DOHH2 (cell line): ENCODE measurements around the gene GPR45.

Experiments used
- EZH2phosphoT487 ChIP-seq: fragments of 200-600 bp; sonication (generic); IDR thresholded peaks from 2 replicates; pipeline ENCODE4 v1.6.1; 2017; ENCODE audit warnings: borderline replicate concordance, mild to moderate bottlenecking, antibody characterized with exemption, low read length, moderate library complexity, mixed read lengths
- TF ChIP-seq, protein P1 (sequence below): fragments of 200-600 bp; sonication (generic); IDR thresholded peaks from one replicate; pipeline ENCODE4 v1.5.1; 2014; ENCODE audit warnings: antibody characterized with exemption, mild to moderate bottlenecking, low read depth, low read length; ENCODE audit not compliant: poor library complexity, severe bottlenecking

DNA sequence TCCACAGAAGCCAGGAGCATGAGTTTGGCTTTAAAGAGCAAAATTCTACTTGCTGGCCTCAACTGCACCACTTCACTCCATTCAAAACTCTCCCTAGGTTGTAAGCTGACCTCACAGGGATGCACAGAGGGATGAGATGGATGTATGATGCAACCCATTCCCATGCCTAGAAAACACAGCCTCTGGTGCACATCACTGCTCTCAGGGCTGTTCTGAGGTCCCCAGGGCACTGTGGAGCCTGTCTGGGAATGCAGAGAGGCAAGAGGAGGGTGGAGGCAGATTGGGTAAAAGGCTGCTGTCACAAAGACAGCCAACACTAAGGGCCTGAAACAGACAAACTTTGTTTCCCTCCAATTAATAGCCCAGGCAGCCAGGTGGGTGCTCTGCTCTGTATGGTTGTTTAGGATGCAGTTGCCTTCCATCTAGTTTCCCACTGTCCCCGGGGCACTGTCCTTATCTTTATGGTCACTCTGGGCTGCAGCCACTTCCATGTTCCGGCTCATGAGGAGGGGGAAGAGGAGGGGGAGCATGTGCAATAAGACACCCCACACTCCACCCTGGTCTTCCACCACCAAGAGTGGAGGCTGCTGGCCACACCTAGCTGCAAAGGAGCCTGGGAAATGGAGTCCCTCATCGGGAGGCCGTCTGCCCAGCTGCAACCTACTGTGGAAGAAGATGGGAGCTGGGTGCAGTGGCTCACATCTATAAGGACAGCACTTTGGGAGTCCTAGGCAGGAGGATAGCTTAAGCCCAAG is 7.0 kb downstream of the GPR45 start:
- TF ChIP-seq, protein P1, sequence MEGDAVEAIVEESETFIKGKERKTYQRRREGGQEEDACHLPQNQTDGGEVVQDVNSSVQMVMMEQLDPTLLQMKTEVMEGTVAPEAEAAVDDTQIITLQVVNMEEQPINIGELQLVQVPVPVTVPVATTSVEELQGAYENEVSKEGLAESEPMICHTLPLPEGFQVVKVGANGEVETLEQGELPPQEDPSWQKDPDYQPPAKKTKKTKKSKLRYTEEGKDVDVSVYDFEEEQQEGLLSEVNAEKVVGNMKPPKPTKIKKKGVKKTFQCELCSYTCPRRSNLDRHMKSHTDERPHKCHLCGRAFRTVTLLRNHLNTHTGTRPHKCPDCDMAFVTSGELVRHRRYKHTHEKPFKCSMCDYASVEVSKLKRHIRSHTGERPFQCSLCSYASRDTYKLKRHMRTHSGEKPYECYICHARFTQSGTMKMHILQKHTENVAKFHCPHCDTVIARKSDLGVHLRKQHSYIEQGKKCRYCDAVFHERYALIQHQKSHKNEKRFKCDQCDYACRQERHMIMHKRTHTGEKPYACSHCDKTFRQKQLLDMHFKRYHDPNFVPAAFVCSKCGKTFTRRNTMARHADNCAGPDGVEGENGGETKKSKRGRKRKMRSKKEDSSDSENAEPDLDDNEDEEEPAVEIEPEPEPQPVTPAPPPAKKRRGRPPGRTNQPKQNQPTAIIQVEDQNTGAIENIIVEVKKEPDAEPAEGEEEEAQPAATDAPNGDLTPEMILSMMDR, result no peak
- no peak for TF ChIP-seq EZH2phosphoT487
